NCI-H226 (cell line): ENCODE measurements around the gene RTN4RL1.

Source experiments
- DNase-seq: peaks from one replicate; pipeline ENCODE4 v3.0.0-alpha.2; 2015

Gene RTN4RL1

DNA sequence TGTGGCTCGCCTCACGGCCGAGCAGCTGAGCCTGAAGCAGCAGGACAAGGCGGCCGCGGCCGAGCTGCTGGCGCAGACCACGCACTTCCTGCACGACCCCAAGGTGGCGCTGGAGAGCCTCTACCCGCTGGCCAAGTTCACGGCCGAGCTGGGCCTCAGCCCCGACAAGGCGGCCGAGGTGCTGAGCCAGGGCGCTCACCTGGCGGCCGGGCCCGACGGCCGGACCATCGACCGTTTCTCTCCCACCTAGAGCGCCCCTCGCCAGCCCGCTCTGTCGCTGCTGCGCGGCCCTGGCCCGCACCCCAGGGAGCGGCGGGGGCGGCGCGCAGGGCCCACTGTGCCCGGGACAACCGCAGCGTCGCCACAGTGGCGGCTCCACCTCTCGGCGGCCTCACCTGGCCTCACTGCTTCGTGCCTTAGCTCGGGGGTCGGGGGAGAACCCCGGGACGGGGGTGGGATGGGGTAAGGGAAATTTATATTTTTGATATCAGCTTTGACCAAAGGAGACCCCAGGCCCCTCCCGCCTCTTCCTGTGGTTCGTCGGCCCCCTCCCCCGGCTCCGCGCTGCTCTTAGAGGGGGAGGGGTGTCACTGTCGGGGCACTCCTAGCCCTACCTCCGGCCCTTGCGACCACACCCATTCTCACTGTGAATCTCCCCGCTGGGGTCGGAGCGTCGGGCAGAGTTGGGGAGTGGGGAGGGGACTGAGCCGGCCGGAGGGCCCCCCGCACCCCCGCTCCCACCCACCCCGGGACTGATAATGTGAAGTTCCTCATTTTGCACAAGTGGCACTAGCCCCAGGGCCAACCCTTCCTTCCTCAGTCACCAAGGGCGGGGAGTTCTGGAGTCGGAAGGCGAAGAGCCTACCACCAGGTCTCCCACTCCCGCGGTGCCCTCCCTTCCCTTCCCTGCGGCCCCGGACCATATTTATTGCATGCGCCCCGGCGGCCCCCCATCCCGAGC, 33.7 kb upstream of the RTN4RL1 start:
- no peak for DNase-seq

DNA sequence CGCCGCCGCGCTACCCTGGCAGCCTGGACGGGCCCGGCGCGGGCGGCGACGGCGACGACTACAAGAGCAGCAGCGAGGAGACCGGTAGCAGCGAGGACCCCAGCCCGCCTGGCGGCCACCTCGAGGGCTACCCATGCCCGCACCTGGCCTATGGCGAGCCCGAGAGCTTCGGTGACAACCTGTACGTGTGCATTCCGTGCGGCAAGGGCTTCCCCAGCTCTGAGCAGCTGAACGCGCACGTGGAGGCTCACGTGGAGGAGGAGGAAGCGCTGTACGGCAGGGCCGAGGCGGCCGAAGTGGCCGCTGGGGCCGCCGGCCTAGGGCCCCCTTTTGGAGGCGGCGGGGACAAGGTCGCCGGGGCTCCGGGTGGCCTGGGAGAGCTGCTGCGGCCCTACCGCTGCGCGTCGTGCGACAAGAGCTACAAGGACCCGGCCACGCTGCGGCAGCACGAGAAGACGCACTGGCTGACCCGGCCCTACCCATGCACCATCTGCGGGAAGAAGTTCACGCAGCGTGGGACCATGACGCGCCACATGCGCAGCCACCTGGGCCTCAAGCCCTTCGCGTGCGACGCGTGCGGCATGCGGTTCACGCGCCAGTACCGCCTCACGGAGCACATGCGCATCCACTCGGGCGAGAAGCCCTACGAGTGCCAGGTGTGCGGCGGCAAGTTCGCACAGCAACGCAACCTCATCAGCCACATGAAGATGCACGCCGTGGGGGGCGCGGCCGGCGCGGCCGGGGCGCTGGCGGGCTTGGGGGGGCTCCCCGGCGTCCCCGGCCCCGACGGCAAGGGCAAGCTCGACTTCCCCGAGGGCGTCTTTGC, 32.8 kb upstream of the RTN4RL1 start:
- DNase-seq: no peak

DNA sequence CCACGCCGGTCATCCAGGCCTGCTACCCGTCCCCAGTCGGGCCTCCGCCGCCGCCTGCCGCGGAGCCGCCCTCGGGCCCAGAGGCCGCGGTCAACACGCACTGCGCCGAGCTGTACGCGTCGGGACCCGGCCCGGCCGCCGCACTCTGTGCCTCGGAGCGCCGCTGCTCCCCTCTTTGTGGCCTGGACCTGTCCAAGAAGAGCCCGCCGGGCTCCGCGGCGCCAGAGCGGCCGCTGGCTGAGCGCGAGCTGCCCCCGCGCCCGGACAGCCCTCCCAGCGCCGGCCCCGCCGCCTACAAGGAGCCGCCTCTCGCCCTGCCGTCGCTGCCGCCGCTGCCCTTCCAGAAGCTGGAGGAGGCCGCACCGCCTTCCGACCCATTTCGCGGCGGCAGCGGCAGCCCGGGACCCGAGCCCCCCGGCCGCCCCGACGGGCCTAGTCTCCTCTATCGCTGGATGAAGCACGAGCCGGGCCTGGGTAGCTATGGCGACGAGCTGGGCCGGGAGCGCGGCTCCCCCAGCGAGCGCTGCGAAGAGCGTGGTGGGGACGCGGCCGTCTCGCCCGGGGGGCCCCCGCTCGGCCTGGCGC, 32.1 kb upstream of the RTN4RL1 start:
- no peak for DNase-seq

DNA sequence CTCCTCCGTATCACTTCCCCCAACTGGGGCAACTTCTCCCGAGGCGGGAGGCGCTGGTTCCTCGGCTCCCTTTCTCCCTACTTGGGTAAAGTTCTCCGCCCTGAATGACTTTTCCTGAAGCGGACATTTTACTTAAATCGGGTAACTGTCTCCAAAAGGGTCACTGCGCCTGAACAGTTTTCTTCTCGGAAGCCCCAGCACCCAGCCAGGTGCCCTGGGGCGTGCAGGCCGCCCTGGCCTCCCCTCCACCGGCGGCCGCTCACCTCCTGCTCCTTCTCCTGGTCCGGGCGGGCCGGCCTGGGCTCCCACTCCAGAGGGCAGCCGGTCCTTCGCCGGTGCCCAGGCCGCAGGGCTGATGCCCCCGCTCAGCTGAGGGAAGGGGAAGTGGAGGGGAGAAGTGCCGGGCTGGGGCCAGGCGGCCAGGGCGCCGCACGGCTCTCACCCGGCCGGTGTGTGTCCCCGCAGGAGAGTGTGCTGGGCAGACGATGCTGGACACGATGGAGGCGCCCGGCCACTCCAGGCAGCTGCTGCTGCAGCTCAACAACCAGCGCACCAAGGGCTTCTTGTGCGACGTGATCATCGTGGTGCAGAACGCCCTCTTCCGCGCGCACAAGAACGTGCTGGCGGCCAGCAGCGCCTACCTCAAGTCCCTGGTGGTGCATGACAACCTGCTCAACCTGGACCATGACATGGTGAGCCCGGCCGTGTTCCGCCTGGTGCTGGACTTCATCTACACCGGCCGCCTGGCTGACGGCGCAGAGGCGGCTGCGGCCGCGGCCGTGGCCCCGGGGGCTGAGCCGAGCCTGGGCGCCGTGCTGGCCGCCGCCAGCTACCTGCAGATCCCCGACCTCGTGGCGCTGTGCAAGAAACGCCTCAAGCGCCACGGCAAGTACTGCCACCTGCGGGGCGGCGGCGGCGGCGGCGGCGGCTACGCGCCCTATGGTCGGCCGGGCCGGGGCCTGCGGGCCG, 31.4 kb upstream of the RTN4RL1 start:
- no peak for DNase-seq

DNA sequence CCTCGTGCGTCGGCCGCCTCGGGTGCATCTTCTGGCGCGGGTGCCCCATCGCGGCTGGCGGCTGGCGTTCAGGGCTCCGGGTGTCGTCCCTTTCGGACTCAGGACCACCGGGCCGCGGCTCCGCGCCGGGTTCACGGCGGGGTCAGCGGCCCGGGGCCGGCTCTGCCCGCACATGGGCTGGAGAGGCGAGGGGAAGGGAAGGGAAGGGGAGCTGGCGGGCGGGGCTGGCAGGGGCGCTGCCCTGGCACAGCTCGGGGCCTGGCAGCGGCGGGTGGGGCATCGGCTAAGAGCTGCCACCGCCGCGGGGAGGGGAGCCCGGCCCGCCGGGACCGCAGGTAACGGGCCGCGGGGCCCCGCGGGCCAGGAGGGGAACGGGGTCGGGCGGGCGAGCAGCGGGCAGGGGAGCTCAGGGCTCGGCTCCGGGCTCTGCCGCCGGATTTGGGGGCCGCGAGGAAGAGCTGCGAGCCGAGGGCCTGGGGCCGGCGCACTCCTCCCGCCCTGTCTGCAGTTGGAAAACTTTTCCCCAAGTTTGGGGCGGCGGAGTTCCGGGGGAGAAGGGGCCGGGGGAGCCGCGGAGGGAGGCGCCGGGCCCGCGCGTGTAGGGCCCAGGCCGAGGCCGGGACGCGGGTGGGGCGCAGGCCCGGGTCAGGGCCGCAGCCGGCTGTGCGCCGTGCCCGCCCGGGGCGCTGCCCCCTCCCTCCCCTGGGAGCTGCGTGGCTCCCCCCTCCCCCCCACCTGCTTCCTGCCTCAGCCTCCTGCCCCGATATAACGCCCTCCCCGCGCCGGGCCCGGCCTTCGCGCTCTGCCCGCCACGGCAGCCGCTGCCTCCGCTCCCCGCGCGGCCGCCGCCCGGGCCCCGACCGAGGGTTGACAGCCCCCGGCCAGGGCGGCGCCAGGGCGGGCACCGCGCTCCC, 30.4 kb upstream of the RTN4RL1 start:
- DNase-seq: no peak

DNA sequence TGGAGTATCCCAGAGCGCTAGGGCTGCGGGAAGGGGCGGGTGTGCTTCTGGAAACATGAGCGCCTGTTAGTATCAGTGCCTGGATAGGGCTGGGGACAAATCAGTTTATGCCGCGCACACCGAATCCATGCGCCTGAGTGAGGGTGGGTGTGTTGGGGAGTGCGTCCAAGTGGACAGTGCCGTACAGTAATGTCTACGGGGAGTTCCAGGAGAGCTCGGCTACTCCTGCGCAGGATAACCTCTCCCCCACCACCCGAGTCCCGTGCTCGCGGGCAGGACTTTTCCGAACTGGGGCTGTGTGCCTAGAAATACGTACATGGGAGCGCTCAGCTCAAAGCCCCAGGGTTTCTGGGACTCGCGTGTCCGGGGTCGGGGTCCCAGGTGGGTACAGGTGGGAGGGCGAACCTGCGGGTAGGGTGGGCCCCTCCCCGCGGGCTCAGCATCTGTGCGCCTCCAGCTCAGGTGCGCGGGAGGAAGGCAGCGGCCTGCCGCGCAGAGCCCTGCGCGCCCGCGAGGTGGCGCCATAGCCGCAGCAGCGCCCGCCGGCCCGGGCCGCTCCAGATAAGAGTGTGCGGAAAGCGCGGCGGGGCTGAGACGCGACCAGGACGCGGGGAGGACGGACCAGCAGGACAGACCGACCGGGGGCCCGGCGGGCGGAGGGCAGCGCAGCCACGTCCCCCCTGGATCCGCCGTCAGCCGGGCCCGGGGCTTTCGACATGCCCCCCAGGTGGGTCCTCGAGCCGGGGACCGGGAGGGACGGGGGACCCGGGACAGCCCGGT, 29.6 kb upstream of the RTN4RL1 start, which contains the start of gene HIC1:
Gene HIC1, plus strand, starts transcription at position 592 of the 780 bp plus-strand sequence. CDS start 1,588 bp downstream, outside the sequence.
- peak; percentile 70 for DNase-seq

DNA sequence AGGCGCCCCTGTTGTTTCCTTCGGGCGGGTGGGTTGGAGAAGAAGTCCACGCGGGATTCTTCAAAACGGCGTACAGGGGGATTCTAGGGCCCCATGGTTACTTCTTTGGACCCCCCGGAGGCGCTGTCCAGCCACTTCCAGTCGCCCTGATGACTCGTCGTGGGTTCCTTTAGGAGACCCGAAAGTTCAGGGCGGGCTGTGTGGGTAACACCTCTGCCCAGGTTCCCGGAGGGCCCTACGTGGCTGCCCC, 29.1 kb upstream of the RTN4RL1 start:
- DNase-seq: peak; percentile 13

DNA sequence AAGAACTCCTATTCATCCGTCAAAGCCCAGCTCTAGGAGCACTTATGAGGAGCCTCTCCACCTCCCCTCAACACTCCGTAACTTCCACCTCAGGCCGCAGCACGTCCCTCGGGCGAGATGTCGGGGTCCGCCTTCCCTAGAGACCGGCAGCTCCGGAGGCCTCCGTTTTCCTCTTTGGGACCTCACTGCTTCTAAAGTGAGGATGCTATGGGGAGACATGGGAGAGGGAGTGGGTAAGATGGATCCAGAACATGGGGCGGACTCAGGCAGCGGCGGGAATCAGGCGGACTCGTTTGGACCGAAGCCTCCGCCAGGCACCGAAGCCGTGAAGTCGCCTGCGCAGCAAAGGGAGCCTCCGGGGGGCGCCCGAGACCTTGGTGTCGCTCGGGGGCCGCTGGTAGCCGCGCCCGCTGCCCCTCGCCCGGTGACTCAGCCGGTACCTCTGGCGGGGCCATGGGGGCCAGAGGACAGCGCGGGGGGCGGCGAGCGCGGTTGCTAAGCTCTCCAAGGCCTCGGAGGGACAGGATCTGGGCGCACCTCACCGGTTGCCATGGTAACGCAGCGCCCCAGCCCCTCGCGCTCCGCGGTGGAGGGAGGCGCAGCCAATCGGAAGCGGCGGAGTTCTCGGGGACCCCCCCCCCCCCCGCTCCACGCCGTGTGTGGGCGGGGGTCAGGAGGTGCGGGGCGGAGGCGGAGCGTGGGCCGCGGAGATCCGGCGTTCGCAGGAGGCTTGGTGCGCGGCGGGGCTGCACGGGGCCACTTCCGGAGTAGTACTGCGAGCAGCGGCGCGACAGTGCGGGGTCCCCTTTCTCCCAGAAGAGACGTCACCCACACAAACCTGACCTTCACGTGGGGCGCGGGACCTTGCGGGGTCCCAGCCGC, 28.5 kb upstream of the RTN4RL1 start:
- DNase-seq: peak; percentile 60

DNA sequence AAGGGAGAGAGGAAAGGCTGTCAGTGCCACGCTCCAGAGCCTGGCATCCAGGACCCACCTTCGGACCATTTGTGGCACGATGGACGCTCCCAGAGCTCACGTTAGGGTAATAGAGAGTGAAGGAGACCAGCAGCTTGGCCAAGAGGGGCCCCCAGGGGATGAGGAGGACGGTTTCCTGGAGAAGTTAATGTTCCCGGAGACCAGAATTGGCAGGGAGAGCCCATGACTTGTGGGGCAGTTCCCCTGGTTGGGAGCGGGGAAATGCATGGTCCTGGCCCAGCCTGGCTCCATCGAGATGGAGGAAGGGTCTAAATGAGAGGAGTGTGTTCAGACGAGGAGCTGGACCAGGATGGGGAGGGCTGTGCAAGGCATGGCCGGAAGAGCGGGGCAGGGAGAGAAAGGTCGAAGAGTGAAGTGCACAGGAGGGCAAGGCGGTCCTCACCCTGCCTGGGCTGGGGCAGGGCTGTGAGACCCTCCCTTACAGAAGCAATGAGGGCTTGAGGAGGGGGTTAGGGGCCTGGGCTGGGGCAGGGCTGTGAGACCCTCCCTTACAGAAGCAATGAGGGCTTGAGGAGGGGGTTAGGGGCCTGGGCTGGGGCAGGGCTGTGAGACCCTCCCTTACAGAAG, 26.9 kb upstream of the RTN4RL1 start:
- DNase-seq: peak; percentile 0

DNA sequence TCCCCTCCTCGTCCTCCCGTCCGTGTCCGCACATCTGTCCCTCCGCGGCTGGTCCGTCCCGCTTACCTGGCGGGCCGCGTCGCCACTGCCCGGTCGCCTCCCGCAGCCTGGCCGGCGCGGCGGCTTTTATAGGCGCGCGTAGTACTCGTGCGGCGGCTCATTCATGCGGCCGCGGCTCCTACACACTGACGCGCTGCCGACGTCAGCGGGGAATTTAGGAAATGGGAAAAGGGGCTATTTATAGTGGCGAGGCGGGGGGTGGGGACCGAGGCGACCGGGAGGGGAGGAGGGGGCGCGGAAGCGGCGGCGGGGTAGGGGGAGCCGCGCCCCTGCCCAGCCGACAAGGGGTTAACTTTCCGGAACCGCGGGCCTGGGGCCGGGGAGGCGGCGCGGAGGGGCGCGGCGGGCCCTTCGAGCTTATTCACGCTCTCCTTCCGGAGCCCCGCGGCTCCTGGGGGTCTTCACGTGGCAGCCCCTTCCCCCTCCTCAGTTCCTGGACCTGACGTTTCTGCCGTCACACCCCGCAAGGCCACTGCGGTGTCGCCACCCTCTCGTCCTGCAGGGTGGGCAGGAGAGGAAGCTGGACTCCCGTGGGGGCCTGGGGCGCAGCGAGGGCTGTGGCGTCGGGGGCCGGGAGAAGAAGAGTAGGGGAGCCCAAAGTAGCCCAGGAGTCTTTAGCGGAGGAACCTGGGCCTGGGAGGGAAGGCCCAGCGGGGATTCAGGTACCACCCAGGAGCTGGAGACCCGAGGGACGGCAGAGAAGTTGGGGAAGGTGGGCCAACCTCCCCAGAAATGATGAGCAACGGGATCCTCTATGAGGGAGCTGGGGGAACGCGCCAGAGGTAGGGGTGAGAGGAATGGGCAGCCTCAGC, 26.2 kb upstream of the RTN4RL1 start:
- DNase-seq: peak; percentile 3

DNA sequence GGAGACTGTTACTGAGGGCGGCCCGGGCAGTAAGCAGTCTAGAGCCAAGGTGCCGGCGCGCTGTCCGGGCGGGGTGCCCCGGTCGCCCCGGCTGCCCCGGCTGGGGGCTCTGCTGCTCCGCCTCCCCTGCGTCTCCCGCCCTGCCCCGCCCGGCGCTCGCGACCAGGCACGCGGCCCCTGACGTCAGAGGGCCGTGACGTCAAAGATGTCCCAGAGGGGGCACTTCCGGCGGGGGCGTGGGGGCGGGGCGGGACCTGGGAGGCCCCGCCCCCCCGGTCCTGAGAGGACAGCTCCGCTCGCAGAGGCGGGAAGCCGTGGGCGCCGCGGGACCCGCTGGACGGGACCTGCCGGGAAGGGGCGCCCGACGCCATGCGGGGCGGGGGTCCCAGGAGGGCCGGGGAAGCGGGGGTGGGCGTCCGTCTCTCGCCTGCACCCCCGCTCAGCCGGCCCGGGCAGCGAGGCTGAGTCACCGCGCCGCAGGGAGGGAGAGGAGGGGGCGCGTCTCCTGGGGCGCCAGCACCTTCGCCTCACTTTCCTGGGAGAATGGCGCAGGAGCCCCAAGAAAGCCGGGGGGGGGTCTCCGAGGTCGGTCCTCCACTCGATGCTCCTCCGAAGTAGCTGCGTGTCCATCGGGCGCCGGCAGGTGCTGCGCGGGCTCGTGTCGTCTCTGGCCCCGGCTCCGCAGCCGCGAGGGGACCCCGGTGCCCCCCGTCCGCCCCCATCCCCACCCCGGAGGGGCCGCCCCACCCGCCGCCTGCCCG, 25.3 kb upstream of the RTN4RL1 start:
- DNase-seq: peak; percentile 74

DNA sequence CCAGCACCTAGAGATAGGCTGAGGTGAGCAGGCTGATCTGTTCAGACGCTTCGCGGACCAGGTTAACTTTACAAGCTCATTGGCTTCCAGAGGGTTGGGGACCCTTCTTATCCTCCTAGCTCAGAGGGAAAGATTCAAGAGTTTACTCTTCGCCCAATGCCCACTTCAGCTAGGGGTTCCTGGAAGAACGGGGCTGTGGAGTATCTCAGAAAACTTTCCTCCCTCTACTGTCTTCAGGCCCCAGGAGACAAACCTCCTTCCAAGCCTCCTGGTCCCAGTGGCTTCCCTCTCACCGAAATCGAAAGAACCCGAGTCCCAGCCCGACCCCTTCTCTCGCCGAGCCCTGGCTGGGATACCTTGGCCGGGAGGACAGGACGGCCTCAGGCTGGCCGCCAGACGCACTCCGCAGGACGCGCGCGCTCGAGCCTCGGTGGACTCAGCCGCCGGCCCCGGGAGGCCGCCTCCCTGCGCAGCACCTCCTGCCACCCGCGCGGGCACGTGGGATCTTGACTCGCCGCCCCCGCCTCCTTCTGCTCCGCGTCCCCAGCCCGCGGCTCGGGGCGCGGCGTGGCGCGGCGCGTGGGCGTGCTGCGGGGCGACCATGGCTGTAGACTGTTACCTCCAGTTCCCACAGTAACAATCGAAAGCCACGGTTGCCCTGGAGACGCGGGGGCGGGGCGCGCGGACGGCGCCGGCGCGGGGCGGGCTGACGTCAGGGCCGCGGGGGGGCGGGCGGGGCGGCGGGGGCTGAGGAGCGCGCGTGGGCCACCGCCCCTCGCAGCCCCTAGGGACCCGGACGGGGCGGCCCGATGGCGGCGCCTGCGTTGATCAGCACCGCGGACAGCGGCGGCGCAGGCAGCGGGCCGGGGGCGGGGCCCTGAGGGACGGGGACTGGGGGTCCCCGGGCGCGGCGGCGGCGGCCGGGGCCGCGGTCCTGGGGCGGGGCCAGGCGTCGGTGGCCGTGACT, 24.5 kb upstream of the RTN4RL1 start:
- DNase-seq: peak; percentile 64

DNA sequence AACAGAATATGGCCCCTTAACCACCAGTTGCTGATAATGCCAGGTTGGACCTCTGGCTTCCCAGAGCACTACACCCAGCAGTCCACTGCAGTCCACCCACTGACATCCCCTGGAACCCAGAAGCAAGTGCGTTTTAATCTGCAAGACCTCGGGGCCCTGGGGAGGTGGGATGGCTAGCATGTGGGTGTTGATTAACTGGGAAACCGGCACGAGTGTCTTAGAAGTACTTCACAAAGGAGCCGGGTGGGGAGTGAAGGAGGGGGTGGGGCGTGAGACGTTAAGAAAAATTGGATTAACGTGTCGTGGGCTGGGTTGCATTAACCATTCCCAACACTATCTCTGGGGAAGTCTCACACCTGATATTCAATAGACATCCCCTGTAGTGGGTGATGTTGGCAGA, 23.7 kb upstream of the RTN4RL1 start:
- DNase-seq: peak; percentile 1

DNA sequence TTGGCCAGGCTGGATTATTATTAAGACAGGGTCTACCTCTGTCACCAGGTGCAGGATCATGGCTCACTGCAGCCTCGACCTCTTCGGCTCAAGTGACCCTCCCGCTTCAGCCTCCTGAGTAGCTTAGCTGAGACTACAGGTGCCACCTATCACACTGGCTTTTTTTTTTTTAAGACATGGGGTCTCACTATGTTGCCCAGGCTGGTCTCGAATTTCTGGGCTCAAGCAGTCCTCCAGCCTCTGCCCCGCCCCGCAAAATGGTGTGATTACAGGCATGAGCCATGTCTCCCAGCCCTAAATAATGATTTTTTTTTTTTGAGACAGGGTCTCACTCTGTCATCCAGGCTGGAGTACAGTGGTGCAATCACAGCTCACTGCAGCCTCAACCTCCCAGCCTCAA, 22.5 kb upstream of the RTN4RL1 start:
- no peak for DNase-seq

DNA sequence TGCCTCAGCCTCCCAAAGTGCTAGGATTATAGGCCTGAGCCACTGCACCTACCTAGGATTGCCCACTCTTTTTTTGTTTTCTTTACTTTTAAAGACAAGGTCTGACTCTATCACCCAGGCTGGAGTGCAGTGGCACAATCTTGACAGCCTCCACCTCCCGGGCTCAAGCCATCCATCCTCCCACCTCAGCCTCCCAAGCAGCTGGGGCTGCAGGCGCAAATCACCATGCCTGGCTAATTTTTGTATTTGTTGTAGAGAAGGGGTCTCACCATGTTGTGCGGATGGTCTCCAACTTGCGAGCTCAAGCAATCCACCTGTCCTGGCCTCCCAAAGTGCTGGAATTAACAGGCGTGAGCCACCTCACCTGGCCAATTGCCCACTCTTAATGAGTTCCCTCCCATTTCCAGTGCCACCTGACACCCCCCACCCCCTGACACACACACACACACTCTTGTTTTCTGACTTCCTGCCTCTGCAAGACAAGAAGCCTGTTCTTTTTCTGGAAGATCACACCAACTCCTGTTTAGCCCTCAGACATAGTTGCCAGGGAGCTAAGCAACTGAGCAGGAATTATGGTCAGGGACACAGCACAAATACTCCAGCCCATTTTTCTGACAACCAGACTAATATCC, 19.2 kb upstream of the RTN4RL1 start:
- DNase-seq: no peak
